HG03039 (cell line): ENCODE data around the gene OR10A4.
"Not testable (repeated sequence)": the region's sequence is repeated elsewhere in the genome, so short reads cannot be mapped to it uniquely, and the experiment has no call there.

Experiments used
- ATAC-seq: cut with Tn5 transposase; IDR thresholded peaks from one replicate; pipeline ENCODE4 v1.9.1; 2021; ENCODE audit warnings: mild to moderate bottlenecking, moderate library complexity; ENCODE audit not compliant: unreplicated experiment

OR10A4 gene, protein sequence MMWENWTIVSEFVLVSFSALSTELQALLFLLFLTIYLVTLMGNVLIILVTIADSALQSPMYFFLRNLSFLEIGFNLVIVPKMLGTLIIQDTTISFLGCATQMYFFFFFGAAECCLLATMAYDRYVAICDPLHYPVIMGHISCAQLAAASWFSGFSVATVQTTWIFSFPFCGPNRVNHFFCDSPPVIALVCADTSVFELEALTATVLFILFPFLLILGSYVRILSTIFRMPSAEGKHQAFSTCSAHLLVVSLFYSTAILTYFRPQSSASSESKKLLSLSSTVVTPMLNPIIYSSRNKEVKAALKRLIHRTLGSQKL

DNA sequence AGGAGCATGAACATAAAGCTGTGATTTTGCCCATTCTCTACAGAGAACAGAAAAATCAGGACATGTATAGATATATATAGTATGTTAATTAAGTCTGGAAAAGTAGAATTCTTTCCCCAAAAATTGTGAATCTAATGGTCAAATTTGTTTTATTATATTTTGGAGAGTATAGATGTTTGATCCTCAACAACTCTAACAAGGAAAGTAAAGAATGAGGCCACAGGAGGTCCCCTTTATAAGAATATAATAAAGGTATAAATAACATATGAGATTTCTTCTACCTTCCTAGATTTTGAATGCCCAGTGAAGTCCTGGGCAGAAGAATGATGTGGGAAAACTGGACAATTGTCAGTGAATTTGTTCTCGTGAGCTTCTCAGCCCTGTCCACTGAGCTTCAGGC lies at the start of gene OR10A4:
OR10A4 (plus strand) TSS at position 301 of the 400 bp plus-strand sequence; CDS start at position 324, 23 bp downstream.
- ATAC-seq: no peak

DNA sequence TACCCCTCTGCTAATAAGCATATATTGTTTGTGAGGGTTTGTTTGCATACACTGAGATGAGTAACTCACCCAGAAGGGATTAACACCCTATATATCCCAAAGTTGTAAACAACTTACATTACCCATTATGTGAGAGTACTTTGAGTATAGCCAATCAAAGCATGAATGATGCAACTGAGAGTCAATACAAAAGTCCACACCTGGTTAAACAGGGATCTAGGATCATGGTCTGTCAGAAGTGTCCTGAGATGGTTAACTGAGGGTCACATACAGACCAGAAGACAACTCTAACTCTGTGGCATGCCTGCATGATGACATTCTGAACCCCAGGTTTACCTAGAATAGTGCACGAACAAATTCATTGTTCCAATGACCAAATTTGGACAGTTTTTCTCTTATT lies 48.3 kb upstream of the OR10A4 start:
- no peak for ATAC-seq

- no peak for ATAC-seq
These were observed 43.1 kb upstream of the OR10A4 start for GRCh38 chr11:6833356-6833755.

GRCh38 chr11:6834021-6834420 lies 42.4 kb upstream of the OR10A4 start:
- no peak for ATAC-seq

GRCh38 chr11:6841694-6842093 lies 34.7 kb upstream of the OR10A4 start:
- no peak for ATAC-seq

DNA sequence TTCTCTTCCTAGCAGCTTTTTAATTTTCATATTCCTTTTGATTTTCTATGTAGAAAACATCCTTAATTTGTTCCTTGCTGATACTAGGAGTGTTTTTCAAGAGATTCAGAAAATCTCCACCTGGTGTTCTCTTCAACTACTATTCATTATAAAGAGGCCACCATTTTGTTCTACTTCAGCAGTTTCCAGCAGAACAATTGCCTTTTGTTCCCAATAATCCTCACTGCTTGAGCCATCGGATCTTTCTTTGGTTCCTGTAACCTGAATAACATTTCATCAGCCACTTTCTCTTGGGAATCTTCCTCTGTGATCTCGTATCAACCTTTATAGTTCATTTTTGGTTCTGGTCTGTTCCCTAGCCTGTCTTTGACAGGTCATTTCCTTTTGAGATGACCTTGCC lies 32.8 kb upstream of the OR10A4 start:
- no peak for ATAC-seq

DNA sequence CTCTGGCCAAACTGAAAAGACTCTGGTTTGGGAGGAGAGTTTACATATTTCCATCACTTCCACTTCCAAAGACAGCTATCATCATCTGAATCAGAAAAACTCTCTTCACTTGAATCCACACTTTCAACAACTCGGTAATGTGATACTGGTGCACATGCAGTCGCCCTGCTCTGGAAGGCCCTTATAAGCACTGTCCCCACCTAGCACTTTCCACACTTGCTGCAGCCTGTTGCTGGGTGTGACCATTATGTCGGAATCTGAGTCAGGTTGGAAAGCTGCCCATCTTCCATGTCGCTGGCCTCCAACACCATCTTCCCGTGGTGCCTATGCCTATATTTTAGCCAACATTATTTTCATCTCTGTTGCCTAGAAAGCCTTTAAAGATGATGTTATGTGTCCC lies 32.1 kb upstream of the OR10A4 start:
- no peak for ATAC-seq

DNA sequence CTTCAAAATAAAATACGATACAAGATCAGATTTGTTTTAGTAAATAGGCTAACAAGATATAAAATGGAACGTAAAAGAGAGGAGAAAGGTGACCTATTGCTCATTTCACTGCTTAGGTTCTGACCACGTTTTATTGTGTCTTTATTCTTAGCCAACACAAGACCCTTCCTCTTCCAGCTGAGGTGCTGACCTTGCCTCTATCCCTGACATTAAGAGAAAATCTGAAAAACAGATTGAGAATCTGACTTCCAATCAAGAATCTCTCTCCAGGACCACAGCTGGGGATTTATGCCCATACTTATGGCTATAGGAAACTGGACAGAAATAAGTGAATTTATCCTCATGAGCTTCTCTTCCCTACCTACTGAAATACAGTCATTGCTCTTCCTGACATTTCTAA lies 31.0 kb upstream of the OR10A4 start, which contains the start of gene OR10A5:
OR10A5 (plus strand) TSS at position 301 of the 400 bp plus-strand sequence; CDS start at position 301, 0 bp downstream.
- ATAC-seq: no peak

GRCh38 chr11:6850526-6850925 lies 25.9 kb upstream of the OR10A4 start:
- ATAC-seq: no peak

DNA sequence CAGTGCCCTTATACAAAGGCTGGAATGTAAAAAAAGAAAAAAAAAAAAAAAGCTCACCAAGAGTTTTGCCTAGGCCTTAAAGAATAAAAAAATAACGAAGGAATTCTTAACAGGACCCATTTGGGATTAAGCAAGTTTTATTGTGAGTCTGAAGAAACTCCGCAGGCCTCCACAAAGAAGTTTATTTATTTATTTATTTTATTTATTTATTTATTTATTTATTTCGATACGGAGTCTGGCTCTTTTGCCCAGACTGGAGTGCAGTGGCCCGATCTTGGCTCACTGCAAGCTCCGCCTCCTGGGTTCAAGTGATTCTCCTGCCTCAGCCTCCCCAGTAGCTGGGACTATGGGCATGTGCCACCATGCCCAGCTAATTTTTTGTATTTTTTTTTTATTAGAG lies 21.6 kb upstream of the OR10A4 start:
- not testable (repeated sequence) for ATAC-seq

DNA sequence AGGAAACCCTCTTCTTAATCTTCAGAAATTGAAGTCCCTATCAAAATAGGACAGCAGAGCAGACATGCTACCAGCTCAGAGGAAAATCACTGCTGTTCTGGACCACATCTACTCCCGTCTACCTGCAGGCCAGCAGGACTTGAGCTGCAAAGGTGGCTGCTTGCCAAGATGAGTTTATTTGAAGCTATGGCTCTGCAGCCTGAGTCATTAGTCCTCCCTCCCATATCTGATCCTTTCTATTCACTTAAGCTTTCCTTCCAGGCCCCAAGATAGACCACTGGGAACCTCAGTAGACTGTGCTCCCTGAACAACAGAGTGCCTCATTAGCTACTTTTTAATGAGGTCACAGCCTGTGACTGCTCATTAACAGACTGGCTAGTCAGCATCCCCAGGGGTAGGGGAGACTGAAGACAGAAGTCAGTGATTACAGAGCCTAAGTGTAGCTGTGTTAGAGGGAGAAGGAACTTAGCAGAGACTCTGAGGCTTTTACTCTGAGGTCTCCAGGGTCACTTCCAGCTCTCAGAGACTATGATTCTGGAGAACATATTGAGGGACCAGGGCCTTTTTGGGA lies 20.4 kb upstream of the OR10A4 start:
- no peak for ATAC-seq

GRCh38 chr11:6856871-6857270 lies 19.6 kb upstream of the OR10A4 start:
- peak; percentile 90 for ATAC-seq

- no peak for ATAC-seq
These were observed 13.5 kb upstream of the OR10A4 start, which contains the start of gene OR10A2 for GRCh38 chr11:6862961-6863360. TSS of gene OR10A2 (plus strand) at chr11:6863057. CDS start at chr11:6869755, 6,698 bp downstream.

DNA sequence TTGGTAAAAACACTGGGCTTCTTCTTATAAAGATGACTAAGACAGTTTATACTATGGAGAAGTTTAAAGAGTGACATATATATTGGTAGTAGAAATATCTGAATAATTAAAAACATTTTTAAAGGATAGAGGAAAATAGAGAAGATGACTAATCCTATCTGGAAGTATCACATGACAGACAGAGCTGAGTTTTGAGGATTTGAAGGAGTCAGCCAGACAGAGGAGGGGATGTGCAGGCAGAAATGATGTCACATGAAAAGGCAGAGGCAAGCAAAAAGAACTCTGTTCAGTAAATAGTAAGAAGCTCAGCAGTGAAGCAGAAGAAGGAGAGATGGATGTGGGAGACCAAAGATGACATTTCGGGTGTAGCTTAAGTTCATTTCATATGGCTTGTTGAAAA lies 12.0 kb upstream of the OR10A4 start:
- ATAC-seq: no peak

- no peak for ATAC-seq
These were observed 5.1 kb upstream of the OR10A4 start for GRCh38 chr11:6871278-6871677.

GRCh38 chr11:6875761-6876160 lies 664 bp upstream of the OR10A4 start:
- ATAC-seq: no peak

GRCh38 chr11:6876914-6877313 lies 489 bp downstream of the OR10A4 start:
- no peak for ATAC-seq

GRCh38 chr11:6882751-6883150 lies 6.3 kb downstream of the OR10A4 start:
- ATAC-seq: no peak

DNA sequence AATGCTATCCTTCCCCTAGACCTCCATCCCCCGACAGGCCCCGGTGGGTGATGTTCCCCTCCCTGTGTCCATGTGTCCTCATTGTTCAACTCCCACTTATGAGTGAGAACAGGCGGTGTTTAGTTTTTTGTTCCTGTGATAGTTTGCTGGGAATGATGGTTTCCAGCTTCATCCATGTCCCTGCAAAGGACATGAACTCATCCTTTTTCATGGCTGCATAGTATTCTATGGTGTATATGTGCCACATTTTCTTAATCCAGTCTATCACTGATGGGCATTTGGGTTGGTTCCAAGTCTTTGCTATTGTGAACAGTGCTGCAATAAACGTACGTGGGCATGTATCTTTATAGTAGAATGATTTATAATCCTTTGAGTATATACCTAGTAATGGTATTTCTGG lies 11.3 kb downstream of the OR10A4 start:
- ATAC-seq: not testable (repeated sequence)

- ATAC-seq: no peak
These were observed 12.4 kb downstream of the OR10A4 start for GRCh38 chr11:6888830-6889229.

DNA sequence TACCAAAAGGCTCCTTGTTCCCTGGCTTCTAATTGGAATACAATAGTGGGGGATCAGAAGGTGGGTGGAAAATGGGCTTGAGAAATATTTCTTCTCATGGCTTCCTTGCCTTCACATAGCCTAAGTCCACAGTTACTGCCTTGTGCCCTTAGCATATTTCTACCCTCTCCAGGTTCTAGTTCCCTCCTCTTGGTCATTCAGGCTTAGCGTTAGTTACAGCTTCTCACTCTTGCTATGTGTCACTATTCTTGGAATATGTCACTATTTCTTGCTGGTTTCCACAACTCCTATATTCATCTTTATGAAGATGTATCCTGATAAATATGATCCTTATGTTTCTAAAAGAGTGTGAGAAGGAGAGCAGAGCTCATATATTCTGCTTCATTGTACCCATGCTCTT lies 13.4 kb downstream of the OR10A4 start:
- ATAC-seq: no peak

DNA sequence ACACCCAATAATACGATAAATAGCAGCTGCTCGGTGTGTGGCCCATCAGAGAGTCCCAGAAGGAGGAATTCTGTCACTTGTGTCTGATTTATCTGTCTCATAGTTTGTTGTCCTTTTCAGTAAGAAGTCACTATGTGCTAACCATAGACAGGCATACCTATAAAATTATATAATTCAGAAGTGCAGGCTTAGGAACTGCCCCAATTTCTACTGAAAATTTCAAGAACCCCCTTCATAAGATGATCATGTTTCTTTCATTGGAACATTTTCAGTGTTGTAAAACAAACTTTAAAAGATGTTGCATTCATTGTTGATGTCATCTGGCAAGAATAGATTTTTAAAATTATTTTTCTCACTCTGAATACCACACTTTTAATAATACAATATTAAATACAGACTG lies 16.0 kb downstream of the OR10A4 start, which contains the start of gene OR2D2:
OR2D2 (minus strand) TSS at position 101 of the 400 bp plus-strand sequence; CDS start at position 101, 0 bp downstream.
- no peak for ATAC-seq
